Kidney (tissue), 14 donors: ENCODE measurements around the gene LIPE. TPM values are rescaled to one million over a fixed set of nuclear protein-coding genes. Genes with fewer than 3 reads are reported as not detected.

Experiments used
- DNase-seq, 5 donors: peaks; one replicate each; pipeline ENCODE4 v3.0.0-alpha.2; 2013 to 2020
- FAIRE-seq: peaks from 2 replicates; lab custom pipeline; 2012; peaks lifted over from hg19 to GRCh38; lab: Jason Lieb, UNC
- H3K27ac ChIP-seq, 2 donors: one replicate each; pipeline ENCODE4 v1.7.0; 2013; ENCODE audit warnings: low read depth in 2 of 2, low read length in 2 of 2, inconsistent platforms in 1 of 2
- H3K27me3 ChIP-seq: one replicate; pipeline ENCODE4 v1.7.1; 2013; ENCODE audit warnings: low read length, inconsistent platforms; ENCODE audit not compliant: control insufficient read depth, insufficient read depth
- H3K36me3 ChIP-seq, 3 donors: one replicate each; pipeline versions ENCODE4 v1.7.0 to v1.7.1; 2013; ENCODE audit warnings: low read length in 3 of 3, control low read depth in 1 of 3, inconsistent platforms in 1 of 3; ENCODE audit not compliant: insufficient read depth in 3 of 3, control insufficient read depth in 2 of 3
- H3K4me1 ChIP-seq, 3 donors: one replicate each; pipeline versions ENCODE4 v1.7.0 to v1.7.1; 2013; ENCODE audit warnings: low read length in 3 of 3, inconsistent platforms in 1 of 3, low read depth in 1 of 3; ENCODE audit not compliant: control insufficient read depth in 2 of 3, insufficient read depth in 2 of 3
- H3K4me3 ChIP-seq, 3 donors: one replicate each; pipeline versions ENCODE4 v1.7.0 to v1.8.1; 2013; ENCODE audit warnings: low read length in 3 of 3, control low read depth in 1 of 3, inconsistent platforms in 1 of 3
- H3K9ac ChIP-seq, 3 donors: one replicate each; pipeline versions ENCODE4 v1.7.0 to v1.7.1; 2013; ENCODE audit warnings: low read length in 3 of 3, control low read depth in 1 of 3, inconsistent platforms in 1 of 3
- H3K9me3 ChIP-seq, 3 donors: one replicate each; pipeline versions ENCODE4 v1.7.0 to v1.7.1; 2013; ENCODE audit warnings: low read length in 3 of 3, control low read depth in 1 of 3, inconsistent platforms in 1 of 3; ENCODE audit not compliant: control insufficient read depth in 2 of 3, insufficient read depth in 1 of 3
- intact Hi-C: fragments of 100-400 bp; cut with DNase I; formaldehyde crosslinking; loops from one replicate; pipeline ENCODE4 v1.11.1; 2022
- polyA plus RNA-seq: library from polyadenylated mRNA; stranded (reverse); fragments of 350-450 nt; fragmentation: Illumina TruSeq; extraction: RNeasy Lipid Tissue Mini Kit (QIAGEN cat#74804); gene quantifications from one replicate; pipeline ENCODE4 v1.2.3, GENCODE V29; 2014; ENCODE audit warnings: low read depth, low replicate concordance; ENCODE audit not compliant: insufficient read depth
- total RNA-seq: library from RNA; stranded (reverse); fragmentation: NEBNext Ultra II Directional; extraction: Animal tissue kit (Norgen Biotek cat#: 25700); gene quantifications from one replicate; pipeline ENCODE4 v1.2.1, GENCODE V29; 2021
- TF ChIP-seq, protein P1 (sequence below): IDR thresholded peaks from 3 replicates; pipeline ENCODE4 v1.5.1; 2012; ENCODE audit warnings: mild to moderate bottlenecking, moderate library complexity, borderline replicate concordance; ENCODE audit not compliant: insufficient read depth; ENCODE audit errors: extremely low read depth
- donor health status: control.
- donor health status: control.
- donor health status: control.
- donor health status: control.
- donor health status: control.
- donor health status: DM: yes; HTN: yes; CAD: no.
- donor health status: Normal renal cell carcinoma (clear cell type).

LIPE gene
- total and polyA plus RNA-seq, 2 donors from 2014 or later: 8.9 to 9.9 TPM

DNA sequence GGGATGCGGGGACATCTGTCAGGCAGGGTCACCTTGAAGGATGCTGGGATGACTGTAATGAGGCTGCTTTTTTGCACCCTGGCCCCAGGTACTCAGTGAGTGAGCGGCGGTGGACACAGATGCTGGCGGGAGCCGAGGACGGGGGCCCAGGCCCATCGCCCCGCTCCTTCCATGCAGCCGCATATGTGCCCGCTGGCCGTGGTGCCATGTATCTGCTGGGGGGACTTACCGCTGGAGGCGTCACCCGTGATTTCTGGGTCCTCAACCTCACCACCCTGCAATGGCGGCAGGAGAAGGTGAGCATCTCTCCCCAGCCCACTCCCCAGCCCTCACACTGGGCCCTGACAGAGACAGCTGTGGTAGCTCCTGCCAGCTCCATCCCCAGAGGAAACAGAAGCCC lies 70.5 kb downstream of the LIPE start:
- intact Hi-C loops: no loop called here
- FAIRE-seq (no peak), DNase-seq (no peak)
- Histone ChIP-seq H3K36me3 (peaks cover 0 to 23% (median 2%) of the 10 kb centered on the region in 3 donors), H3K4me1 (no peaks in the 10 kb centered on the region), H3K27me3 (no peaks in the 10 kb centered on the region), H3K9me3 (no peaks in the 10 kb centered on the region), H3K27ac (no peak overlapping the region), H3K4me3 (no peak overlapping the region), H3K9ac (no peak overlapping the region)
- TF ChIP-seq, protein P1, sequence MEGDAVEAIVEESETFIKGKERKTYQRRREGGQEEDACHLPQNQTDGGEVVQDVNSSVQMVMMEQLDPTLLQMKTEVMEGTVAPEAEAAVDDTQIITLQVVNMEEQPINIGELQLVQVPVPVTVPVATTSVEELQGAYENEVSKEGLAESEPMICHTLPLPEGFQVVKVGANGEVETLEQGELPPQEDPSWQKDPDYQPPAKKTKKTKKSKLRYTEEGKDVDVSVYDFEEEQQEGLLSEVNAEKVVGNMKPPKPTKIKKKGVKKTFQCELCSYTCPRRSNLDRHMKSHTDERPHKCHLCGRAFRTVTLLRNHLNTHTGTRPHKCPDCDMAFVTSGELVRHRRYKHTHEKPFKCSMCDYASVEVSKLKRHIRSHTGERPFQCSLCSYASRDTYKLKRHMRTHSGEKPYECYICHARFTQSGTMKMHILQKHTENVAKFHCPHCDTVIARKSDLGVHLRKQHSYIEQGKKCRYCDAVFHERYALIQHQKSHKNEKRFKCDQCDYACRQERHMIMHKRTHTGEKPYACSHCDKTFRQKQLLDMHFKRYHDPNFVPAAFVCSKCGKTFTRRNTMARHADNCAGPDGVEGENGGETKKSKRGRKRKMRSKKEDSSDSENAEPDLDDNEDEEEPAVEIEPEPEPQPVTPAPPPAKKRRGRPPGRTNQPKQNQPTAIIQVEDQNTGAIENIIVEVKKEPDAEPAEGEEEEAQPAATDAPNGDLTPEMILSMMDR: no peak

DNA sequence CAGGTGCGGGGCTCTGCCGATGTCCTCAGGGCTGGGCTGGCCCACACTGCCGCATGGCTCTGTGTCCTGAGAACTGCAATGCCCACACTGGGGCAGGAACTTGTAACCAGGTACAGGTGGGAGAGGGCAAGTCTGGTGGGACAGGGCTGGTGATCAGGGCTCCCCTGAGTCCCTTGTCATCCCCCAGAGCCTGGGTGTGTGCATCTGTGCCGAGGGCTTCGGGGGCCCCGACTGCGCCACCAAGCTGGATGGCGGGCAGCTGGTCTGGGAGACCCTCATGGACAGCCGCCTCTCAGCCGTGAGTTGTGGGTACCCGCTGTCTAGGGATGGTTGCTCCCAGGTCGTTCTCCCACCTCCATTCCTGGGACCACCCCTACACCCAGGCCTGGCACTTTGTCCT lies 71.3 kb downstream of the LIPE start:
- no peak for FAIRE-seq
- Histone ChIP-seq H3K4me1 (no peaks in the 10 kb centered on the region), H3K4me3 (no peak overlapping the region), H3K27me3 (no peaks in the 10 kb centered on the region), H3K27ac (no peak overlapping the region), H3K9ac (no peak overlapping the region), H3K36me3 (peaks cover 0 to 23% (median 2%) of the 10 kb centered on the region in 3 donors), H3K9me3 (no peaks in the 10 kb centered on the region)
- TF ChIP-seq, protein P1: no peak
- intact Hi-C loops: no loop called here
- no peak for DNase-seq

DNA sequence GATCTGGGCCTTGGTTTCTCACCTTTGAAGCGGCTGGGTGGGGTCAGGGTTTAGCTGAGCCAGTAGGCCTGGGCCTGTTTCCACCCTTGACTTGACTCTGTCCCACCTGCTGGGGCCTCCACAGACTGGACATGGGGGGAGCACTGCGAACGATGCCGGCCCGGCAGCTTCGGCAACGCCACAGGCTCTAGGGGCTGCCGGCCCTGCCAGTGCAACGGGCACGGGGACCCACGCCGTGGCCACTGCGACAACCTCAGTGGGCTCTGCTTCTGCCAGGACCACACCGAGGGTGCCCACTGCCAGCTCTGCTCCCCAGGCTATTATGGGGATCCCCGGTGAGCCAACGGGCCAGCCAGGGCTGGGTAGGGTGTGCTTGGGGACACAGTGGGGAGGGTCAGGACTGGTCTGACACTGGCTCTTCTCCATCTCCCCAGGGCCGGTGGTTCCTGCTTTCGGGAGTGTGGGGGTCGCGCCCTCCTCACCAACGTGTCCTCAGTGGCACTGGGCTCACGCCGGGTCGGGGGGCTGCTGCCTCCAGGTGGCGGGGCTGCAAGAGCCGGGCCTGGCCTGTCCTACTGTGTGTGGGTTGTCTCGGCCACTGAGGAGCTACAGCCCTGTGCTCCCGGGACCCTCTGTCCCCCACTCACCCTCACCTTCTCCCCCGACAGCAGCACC lies 73.7 kb downstream of the LIPE start:
- Histone ChIP-seq H3K4me3 (no peak overlapping the region), H3K27ac (no peak overlapping the region), H3K4me1 (no peaks in the 10 kb centered on the region), H3K9ac (no peak overlapping the region), H3K27me3 (no peaks in the 10 kb centered on the region), H3K9me3 (no peaks in the 10 kb centered on the region), H3K36me3 (peaks cover 0 to 26% (median 2%) of the 10 kb centered on the region in 3 donors)
- TF ChIP-seq, protein P1: no peak
- no peak for FAIRE-seq
- intact Hi-C loops: no loop called here
- DNase-seq: no peak
